HG03135 (cell line): ENCODE data around the gene SDHA.

Experiments
- ATAC-seq: cut with Tn5 transposase; IDR thresholded peaks from one replicate; pipeline ENCODE4 v1.9.1; 2021; ENCODE audit warnings: mild to moderate bottlenecking, moderate library complexity; ENCODE audit not compliant: unreplicated experiment

The SDHA gene

GRCh38 chr5:217494-218456 is at the start of gene SDHA, which contains the start of gene CCDC127:
SDHA (plus strand) TSS chr5:218320; CDS start chr5:218356, 36 bp downstream.
CCDC127 (minus strand) TSS chr5:218153; CDS start chr5:216849, 1,304 bp downstream.
- ATAC-seq = peak; percentile 65

DNA sequence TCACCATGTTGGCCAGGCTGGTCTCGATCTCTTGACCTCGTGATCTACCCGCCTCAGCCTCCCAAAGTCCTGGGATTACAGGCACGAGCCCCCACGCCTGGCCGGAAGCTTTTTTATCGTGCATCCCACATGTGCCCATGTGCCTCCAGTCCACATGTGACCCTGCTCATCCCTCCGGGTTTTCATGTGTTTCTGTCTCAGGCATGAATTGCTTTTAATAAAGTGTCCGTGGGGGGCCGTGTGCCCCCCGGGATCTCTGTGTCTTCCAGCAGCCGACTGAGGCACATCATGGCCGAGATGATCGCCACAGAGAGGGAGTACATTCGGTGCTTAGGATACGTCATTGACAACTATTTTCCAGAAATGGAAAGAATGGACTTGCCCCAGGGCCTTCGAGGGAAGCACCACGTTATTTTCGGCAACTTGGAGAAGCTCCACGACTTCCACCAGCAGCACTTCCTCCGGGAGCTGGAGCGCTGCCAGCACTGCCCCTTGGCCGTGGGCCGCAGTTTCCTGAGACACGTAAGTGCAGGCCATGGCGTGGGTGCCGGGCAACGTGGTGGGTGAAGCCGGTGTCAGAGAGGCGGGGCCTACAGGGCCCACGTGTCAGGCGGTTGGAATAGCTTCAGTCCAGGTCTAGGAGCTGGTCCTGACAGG is 48.9 kb upstream of the SDHA start:
- ATAC-seq = no peak

DNA sequence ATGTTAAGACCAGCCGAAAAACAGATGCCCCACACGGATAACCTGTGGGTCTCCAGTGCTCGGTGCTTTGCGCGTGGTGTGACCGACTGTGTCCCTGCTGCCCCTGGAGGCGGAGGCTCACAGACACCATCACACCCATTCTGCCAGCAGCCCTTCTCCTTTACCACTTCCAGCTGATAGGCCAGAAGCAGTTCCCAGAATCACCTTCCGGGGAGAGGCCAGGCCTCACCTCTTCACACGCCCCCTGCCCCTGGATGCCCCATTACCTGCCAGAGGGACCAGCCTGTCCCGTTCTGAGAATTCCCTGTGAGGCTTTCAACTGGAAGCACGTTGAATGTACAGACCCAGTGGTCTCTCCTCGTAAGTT is 48.4 kb upstream of the SDHA start:
- ATAC-seq = no peak

- no peak for ATAC-seq
Measured at GRCh38 chr5:170971-171800, 46.9 kb upstream of the SDHA start.

DNA sequence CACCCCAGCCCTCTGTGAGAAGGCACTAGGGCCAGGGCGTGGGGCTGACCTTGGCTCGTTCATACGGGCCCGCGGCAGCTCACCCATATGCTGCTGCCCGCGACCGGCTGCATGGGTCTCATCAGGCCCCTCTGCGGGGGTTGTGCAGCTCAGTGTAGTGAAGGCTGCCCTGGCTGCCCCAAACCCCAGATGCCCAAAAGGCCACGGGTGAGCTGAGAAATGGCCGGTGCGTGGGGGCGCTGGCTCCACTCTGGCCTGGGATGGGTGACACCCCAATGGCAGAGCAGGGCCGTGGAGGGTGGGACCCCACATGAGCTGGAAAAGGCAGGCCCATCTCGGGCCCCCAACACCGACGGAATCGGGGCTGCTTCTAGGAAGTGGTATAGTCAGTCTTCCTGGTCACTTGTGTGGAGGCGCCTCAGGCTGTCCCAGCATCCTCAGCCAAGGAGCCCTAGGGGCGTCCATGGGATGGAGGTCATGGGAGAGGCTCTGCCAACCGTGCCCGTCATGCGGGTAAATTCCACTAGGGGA is 46.3 kb upstream of the SDHA start:
- no peak for ATAC-seq

DNA sequence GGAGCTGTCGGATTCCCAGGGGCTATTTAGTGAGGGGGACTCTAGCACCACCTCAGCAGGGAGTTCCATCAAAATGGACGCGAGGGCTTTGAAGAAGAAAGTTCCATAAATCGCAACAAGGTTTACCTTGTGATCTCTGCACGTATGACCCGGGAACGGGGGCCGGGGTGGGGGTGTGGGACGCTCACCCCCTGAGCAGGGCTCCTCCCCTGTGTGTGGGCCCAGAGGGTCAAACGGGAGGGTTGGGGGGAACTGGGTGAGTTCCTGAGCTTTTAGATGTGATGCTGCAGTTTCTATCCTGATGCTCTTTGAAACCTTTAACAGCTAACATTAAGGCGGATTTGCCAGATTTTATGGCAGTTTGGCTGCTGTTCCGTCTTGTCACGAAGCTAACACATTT is 45.7 kb upstream of the SDHA start:
- no peak for ATAC-seq

GRCh38 chr5:172841-173251 is 45.3 kb upstream of the SDHA start:
- ATAC-seq = no peak

DNA sequence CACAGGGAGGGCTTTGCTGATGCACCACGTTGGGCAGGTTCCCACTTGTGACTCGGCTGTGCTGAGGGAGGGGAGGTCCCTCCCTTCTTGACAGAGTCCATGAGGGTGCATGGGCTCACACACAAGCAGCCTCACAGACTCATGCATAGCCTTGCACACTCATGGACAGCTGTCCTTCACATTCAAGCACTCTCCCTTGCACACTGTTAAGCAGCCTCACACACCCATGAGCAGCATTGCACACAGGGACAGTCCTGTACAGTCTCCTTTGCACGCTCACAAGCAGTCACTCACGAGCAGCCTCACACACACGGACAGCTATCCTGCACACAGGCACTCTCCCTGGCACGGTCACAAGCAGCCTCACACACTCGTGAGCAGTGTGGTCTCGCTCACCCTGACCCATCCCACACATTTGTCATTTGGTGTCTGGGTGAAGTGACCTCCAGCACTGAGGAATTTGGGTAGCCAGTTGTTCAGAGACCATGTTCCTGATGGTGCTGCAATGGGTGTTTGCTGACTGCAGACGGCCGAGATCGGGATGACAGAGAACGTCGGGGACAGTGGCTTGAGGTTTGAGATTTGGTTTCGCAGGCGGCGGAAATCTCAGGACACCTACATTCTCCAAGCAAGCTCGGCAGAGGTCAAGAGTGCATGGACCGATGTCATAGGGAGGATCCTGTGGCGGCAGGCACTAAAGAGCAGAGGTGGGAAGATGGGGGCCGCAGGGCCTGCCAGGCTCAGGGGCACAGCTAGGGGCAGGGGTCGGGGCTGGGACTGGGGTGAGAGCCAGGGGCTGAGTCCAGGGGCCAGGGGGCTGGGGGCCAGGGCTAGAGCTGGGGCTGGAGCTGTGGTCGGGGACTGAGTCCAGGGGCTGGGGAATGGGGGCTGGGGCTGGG is 44.5 kb upstream of the SDHA start:
- ATAC-seq = no peak

GRCh38 chr5:174291-174600 is 43.9 kb upstream of the SDHA start:
- ATAC-seq = no peak

DNA sequence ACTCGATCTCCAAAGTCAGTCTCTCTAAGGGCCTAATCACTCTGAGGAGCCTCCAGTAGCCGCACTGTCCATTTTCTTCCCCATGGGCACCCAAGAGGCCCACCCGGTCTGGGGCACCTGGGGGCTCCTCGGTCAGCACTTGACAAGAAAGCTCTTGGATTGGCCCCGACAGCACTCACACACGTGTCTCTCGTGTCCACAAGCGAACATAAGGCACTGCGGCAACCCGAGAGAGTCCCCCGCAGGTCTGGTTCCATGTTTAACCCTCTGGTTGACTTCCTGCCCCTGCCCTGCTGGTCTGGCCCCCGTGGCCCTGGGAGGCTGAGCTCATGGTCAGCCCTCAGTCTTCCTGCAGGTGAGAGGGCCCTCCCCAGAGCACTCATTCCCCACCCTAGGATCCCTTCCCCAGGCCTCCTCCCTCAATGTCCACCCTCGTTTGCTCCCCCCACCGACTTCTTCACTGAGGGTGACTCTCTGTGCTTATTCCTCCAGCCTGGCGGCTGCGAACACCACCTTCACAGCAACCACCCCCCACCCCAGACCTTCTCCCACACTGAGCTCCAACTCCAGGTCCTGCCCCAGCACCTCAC is 43.1 kb upstream of the SDHA start:
- no peak for ATAC-seq

DNA sequence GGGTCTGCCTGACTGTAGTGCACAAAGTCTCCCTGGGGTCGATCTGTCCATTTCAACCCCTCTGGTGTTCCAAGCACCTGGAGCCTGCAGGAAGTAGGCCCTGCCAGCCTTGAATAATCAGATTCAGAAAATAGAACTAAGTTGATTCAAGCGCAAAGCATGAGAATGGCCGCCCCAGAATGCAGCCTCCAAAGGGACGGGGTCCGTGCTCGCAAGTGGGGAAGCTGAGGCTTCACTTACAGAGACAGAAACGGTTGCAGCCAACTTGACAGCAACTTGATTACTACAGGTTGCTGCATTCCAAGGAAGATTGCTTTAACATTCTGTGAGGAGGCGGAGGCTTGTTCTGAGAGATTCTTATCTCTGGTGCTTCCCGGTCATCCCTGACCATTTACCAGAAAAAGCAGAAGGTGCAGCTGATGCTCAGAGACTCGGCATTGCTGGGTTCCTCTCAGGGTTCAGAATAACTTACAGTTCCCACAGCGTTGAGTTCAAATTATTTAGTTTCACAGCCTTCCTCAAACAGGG is 41.8 kb upstream of the SDHA start:
- no peak for ATAC-seq

DNA sequence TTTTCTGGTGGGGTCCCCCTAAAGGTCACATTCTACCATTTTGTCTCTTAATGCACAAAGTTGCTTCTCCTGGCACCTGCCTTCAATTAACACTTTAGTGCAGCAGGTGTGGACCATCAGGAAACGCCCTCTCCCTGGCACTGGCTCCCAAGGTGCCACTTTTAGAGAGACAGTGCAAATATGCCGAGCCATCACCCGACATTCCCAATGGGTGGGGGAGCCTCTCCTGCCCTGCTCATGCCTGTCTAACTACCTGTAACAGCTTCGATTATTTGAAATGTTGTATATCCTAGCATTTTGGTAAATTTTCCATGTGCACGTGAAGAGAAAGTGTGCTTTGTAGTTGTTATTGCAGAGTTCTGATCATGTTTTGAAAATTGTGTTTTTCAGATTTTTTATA is 40.0 kb upstream of the SDHA start:
- ATAC-seq = no peak

GRCh38 chr5:179401-179800 is 38.7 kb upstream of the SDHA start:
- no peak for ATAC-seq

- no peak for ATAC-seq
Measured at GRCh38 chr5:180286-180918, 37.7 kb upstream of the SDHA start.

DNA sequence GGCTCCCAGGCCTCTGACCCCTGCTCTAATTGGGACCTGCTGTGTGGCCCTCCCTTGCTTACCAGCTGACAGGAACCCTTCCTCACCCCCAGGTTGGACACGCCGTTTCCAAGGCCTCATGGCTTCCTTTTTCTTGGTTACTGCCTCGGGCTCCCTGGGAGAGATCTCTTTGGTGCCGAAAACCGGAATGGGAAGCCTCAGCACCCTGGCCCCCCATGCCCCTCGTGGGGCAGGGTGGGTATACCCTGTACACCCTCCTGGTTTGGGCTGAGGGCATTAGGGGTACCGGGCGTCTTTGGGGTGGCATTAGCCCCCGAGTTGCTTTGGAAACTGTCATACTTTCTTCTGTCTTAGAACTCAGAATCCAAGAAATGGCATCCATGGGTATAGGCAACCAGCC is 37.0 kb upstream of the SDHA start:
- ATAC-seq = no peak

GRCh38 chr5:181566-181965 is 36.6 kb upstream of the SDHA start:
- no peak for ATAC-seq

DNA sequence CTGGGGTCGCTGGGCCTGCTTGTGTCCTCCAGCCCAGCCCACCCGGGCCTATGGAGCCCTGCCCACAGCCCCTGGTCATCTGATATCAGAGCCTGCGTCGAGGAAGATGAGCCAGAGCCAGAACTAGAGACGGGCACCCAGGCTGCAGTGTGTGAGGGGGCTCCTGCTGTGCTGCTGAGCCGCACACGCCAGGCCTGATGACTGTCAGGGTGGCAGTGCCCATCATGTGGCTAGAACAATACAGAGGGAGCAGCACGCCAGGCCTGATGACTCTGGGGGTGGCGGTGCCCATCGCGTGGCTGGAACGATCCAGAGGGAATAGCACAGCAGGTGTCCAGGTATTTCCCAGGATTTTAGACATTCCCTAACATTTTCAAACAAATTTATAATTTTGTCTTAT is 36.0 kb upstream of the SDHA start:
- ATAC-seq = no peak

- ATAC-seq = no peak
Measured at GRCh38 chr5:184471-184870, 33.6 kb upstream of the SDHA start.
